ENCODE data around the gene KLHL2.
"Not testable (repeated sequence)": the region's sequence is repeated elsewhere in the genome, so short reads cannot be mapped to it uniquely, and the experiment has no call there.

- not testable (repeated sequence) for TF ChIP-seq BHLHE40 (IDR thresholded peaks at IDR 0.05; ENCODE audit: low read length); CHD7 (IDR thresholded peaks at IDR 0.05; ENCODE audit: low read depth, low read length); KDM1A (IDR thresholded peaks at IDR 0.05); POLR2A (conservative IDR thresholded peaks at IDR 0.05); SMARCB1 (IDR thresholded peaks at IDR 0.05; ENCODE audit: insufficient read length, low read depth); EZH2 (IDR thresholded peaks at IDR 0.05; ENCODE audit: borderline replicate concordance, low read depth, low read length); SLC30A9 (CRISPR knock-in tag; IDR thresholded peaks at IDR 0.05); USF2 (CRISPR knock-in tag; IDR thresholded peaks at IDR 0.05); SRSF7 (optimal IDR thresholded peaks at IDR 0.05; ENCODE audit: low read depth, low read length); SP1 (CRISPR knock-in tag; IDR thresholded peaks at IDR 0.05)
Measured at GRCh38 chr4:165184998-165185397, 22.4 kb upstream of the KLHL2 start.
